Endothelial cell of umbilical vein (primary cell): ENCODE results near the gene TCF21. TPM values are rescaled to one million over a fixed set of nuclear protein-coding genes. Genes with fewer than 3 reads are reported as not detected.

Experiments
- Bru-seq: library from RNA; stranded (reverse); fragments of 400-500 nt; gene quantifications from one replicate; lab custom pipeline; 2021; lab: Mats Ljungman, UMichigan
- BruChase-seq, 2 experiments: library from RNA; stranded (reverse); fragments of 400-500 nt; gene quantifications; one replicate each; lab custom pipeline; 2021; lab: Mats Ljungman, UMichigan
- BruUV-seq: library from RNA; stranded (reverse); fragments of 400-500 nt; replicated peaks from 2 replicates; lab custom pipeline; 2021; lab: Mats Ljungman, UMichigan
- CTCF ChIA-PET: fragments of 300-600, 350-600 bp; sonication (Branson Sonifier 250); formaldehyde crosslinking; loops from one replicate; lab custom pipeline; 2021; ENCODE audit warnings: antibody characterized with exemption, inconsistent platforms; lab: Charles Lee
- POLR2A ChIA-PET: fragments of 300-600, 350-600 bp; sonication (Branson Sonifier 250); formaldehyde crosslinking; loops from one replicate; lab custom pipeline; 2021; ENCODE audit warnings: antibody characterized with exemption, inconsistent platforms; lab: Charles Lee
- DNase-seq: peaks from one replicate; pipeline ENCODE4 v3.0.0-alpha.2; 2011; ENCODE audit warnings: low read depth, low spot score
- FAIRE-seq: peaks from 2 replicates; lab custom pipeline; 2011; peaks lifted over from hg19 to GRCh38; lab: Jason Lieb, UNC
- H2AFZ ChIP-seq: 2 replicates; pipeline ENCODE4 v1.6.0; 2012; ENCODE audit warnings: low read depth, low read length, control low read depth, inconsistent platforms
- H3K27ac ChIP-seq: 2 replicates; pipeline ENCODE4 v1.5.1; 2011; ENCODE audit warnings: low read depth, mild to moderate bottlenecking, control low read depth, low read length, moderate library complexity; ENCODE audit not compliant: insufficient read depth
- H3K27me3 ChIP-seq, 2 experiments: 2 replicates each; pipeline versions ENCODE4 v1.6.0 to v1.6.1; 2011; ENCODE audit warnings: low read length in 2 of 2, mixed read lengths in 1 of 2; ENCODE audit not compliant: control insufficient read depth in 2 of 2, insufficient read depth in 2 of 2
- H3K36me3 ChIP-seq, 2 experiments: 2 replicates in 1 of 2; 3 replicates in 1 of 2; pipeline ENCODE4 v1.5.1; 2011; ENCODE audit warnings: low read length in 2 of 2, mild to moderate bottlenecking in 1 of 2, moderate library complexity in 1 of 2; ENCODE audit not compliant: control insufficient read depth in 2 of 2, insufficient read depth in 2 of 2; ENCODE audit errors: extremely low read depth in 1 of 2
- H3K4me1 ChIP-seq: 3 replicates; pipeline ENCODE4 v1.5.1; 2011; ENCODE audit warnings: mild to moderate bottlenecking, low read length; ENCODE audit not compliant: control insufficient read depth, insufficient read depth; ENCODE audit errors: extremely low read depth
- H3K4me2 ChIP-seq: 2 replicates; pipeline ENCODE4 v1.6.1; 2011; ENCODE audit warnings: low read length, control low read depth, mixed read lengths; ENCODE audit not compliant: insufficient read depth
- H3K4me3 ChIP-seq, 3 experiments: fragments of 200-600 bp in 1 of 3; sonication (generic), shearing (Covaris generic) in 1 of 3; replicated peaks in 1 of 3; 2 replicates each; pipeline ENCODE4 v1.5.1; 2011 to 2016; ENCODE audit warnings: control low read depth in 3 of 3, low read length in 3 of 3, mild to moderate bottlenecking in 2 of 3, inconsistent platforms in 1 of 3, low read depth in 1 of 3, moderate library complexity in 1 of 3; ENCODE audit not compliant: insufficient read depth in 1 of 3
- H3K79me2 ChIP-seq: 2 replicates; pipeline ENCODE4 v1.6.0; 2012; ENCODE audit warnings: low read length, inconsistent platforms; ENCODE audit not compliant: control insufficient read depth, insufficient read depth
- H3K9ac ChIP-seq: replicated peaks from 2 replicates; pipeline ENCODE3; 2011; ENCODE audit warnings: low read length, control low read depth; ENCODE audit not compliant: insufficient read depth; ENCODE audit errors: extremely low read depth
- H3K9me1 ChIP-seq: replicated peaks from 3 replicates; pipeline ENCODE4 v1.6.0; 2011; ENCODE audit warnings: mild to moderate bottlenecking, low read length; ENCODE audit not compliant: control insufficient read depth, insufficient read depth; ENCODE audit errors: extremely low read depth
- H3K9me3 ChIP-seq: replicated peaks from 2 replicates; pipeline ENCODE4 v1.5.1; 2012; ENCODE audit warnings: low read length, inconsistent platforms; ENCODE audit not compliant: control insufficient read depth, insufficient read depth
- H4K20me1 ChIP-seq: replicated peaks from 2 replicates; pipeline ENCODE3; 2011; ENCODE audit warnings: mild to moderate bottlenecking, low read length; ENCODE audit not compliant: control insufficient read depth, insufficient read depth; ENCODE audit errors: extremely low read depth
- CTCF ChIP-seq, 2 donors: IDR thresholded peaks; 1 replicate in 1 of 2; 2 replicates in 1 of 2; pipeline ENCODE4 v1.5.1; 2011; ENCODE audit warnings: low read length in 2 of 2, mild to moderate bottlenecking in 2 of 2, moderate library complexity in 2 of 2, control low read depth in 1 of 2, inconsistent platforms in 1 of 2, low read depth in 1 of 2; ENCODE audit not compliant: insufficient read depth in 1 of 2; ENCODE audit errors: extremely low read depth in 1 of 2
- EZH2 ChIP-seq: IDR thresholded peaks from 2 replicates; pipeline ENCODE4 v1.6.1; 2012; ENCODE audit warnings: borderline replicate concordance, low read depth, mild to moderate bottlenecking, moderate library complexity, low read length, inconsistent platforms; ENCODE audit not compliant: severe bottlenecking
- FOS ChIP-seq: IDR thresholded peaks from 2 replicates; pipeline ENCODE4 v1.6.1; 2011; ENCODE audit warnings: mild to moderate bottlenecking, low read length, moderate library complexity, borderline replicate concordance; ENCODE audit not compliant: insufficient read depth
- GATA2 ChIP-seq: IDR thresholded peaks from 2 replicates; pipeline ENCODE4 v1.7.0; 2011; ENCODE audit warnings: low read depth, mild to moderate bottlenecking, moderate library complexity, mixed read lengths, low read length; ENCODE audit not compliant: insufficient read length, insufficient read depth
- JUN ChIP-seq: IDR thresholded peaks from 2 replicates; pipeline ENCODE4 v1.6.1; 2011; ENCODE audit warnings: borderline replicate concordance, low read depth; ENCODE audit not compliant: insufficient read length, insufficient read depth
- MAX ChIP-seq: IDR thresholded peaks from 2 replicates; pipeline ENCODE4 v1.6.1; 2011; ENCODE audit not compliant: insufficient read depth, insufficient read length
- MYC ChIP-seq: IDR thresholded peaks from one replicate; pipeline ENCODE4 v1.6.1; 2011; ENCODE audit warnings: mild to moderate bottlenecking, low read depth, low read length
- POLR2A ChIP-seq: IDR thresholded peaks from 2 replicates; pipeline ENCODE4 v1.6.1; 2012; ENCODE audit warnings: low read depth, mild to moderate bottlenecking, control low read depth, low read length
- POLR2AphosphoS5 ChIP-seq: IDR thresholded peaks from 2 replicates; pipeline ENCODE4 v1.6.1; 2012; ENCODE audit warnings: low read depth, mild to moderate bottlenecking, control low read depth, low read length, moderate library complexity; ENCODE audit not compliant: insufficient read depth
- dilution Hi-C: fragments of 300-500 bp; cut with MboI; formaldehyde crosslinking; loops from one replicate; pipeline ENCODE4 v1.15.0; 2019; ENCODE audit warnings: low sequenced_read_pairs; ENCODE audit not compliant: extremely low pct_ligation_motif_present
- intact Hi-C: fragments of 100-400 bp; cut with micrococcal nuclease; formaldehyde crosslinking; loops from one replicate; pipeline ENCODE4 v1.10.0; 2022
- long read RNA-seq: library from polyadenylated mRNA; stranded (forward); transcript quantifications from one replicate; pipeline ENCODE4 v2.0.0, GENCODE V29; 2021
- polyA minus RNA-seq, 3 experiments: library from RNA; depleted of rRNA, polyadenylated mRNA; stranded (reverse); fragments of >200 nt; gene quantifications; 1 replicate in 1 of 3; 2 replicates in 2 of 3; pipeline ENCODE4 v1.2.3, GENCODE V29; 2011
- polyA plus RNA-seq, 4 experiments: library from polyadenylated mRNA; depleted of rRNA in 3 of 4; stranded (reverse) in 3 of 4; unstranded in 1 of 4; fragments of >200 nt; gene quantifications; 2 replicates each; pipeline versions ENCODE4 v1.2.1 to v1.2.3, GENCODE V29; 2011 to 2012; ENCODE audit warnings: missing spikeins in 1 of 4
- total RNA-seq: library from RNA; stranded (reverse); gene quantifications from 2 replicates; pipeline ENCODE4 v1.2.3, GENCODE V29; 2021

The TCF21 gene
- total RNA-seq (not detected in 2 replicates), polyA plus RNA-seq (not detected in 2 replicates), polyA minus RNA-seq (not detected in 2 replicates), Bru-seq, nascent RNA (not detected), BruChase-seq, experiment 1, labeled RNA remaining after a 6-hour chase (not detected), BruChase-seq, experiment 2, labeled RNA remaining after a 2-hour chase (not detected)
- polyA plus RNA-seq (2011; cell fraction: cytosol; rRNA removed): not detected in 2 replicates
- polyA plus RNA-seq (2011; cell fraction: nucleus; rRNA removed): not detected in 2 replicates
- polyA plus RNA-seq (2012): not detected in 2 replicates
- polyA minus RNA-seq (2011; cell fraction: cytosol; rRNA and poly(A)+ RNA removed): not detected
- not detected in 2 replicates for polyA minus RNA-seq (2011; cell fraction: nucleus; rRNA and poly(A)+ RNA removed)
- long read RNA-seq: 0 reads

- no peak within 1 kb of the TSS for H2AFZ ChIP-seq
- peaks cover 60 to 91% of the 10 kb centered on the region in 2 experiments for H3K27me3 ChIP-seq
- CTCF ChIA-PET: interaction anchor here (0.7 to 1.4 kb wide), 2 partner anchors 28 kb away, joined by 3 read pairs; no protein-coding TSS in a partner anchor
These were observed at the start of gene TCF21 for GRCh38 chr6:133888929-133889556. TCF21 (plus strand) TSS chr6:133889113; CDS start chr6:133889398, 285 bp downstream.

More at GRCh38 chr6:133888929-133889556, at the start of gene TCF21:
- POLR2A ChIA-PET: no interaction called here
- no peaks in the 10 kb centered on the region for H3K9me3 ChIP-seq
- no peaks in the 10 kb centered on the region for H3K79me2 ChIP-seq
- DNase-seq: no peak
- no peak for FAIRE-seq
- no peaks in the 10 kb centered on the region for H3K36me3 ChIP-seq
- no peak within 1 kb of the TSS for H3K9ac ChIP-seq
- dilution Hi-C loops (no loop called here), intact Hi-C loops (no loop called here)
- no peak within 1 kb of the TSS for H3K4me3 ChIP-seq
- H3K9me1 ChIP-seq: no peaks in the 10 kb centered on the region
- TF ChIP-seq CTCF (IDR thresholded peaks at IDR 0.05; ENCODE audit: extremely low read depth in 1 of 2, insufficient read depth in 1 of 2, low read depth in 1 of 2, low read length in 2 of 2) (no peak), POLR2AphosphoS5 (no peak), MAX (no peak), EZH2 (no peak), FOS (no peak), JUN (no peak), MYC (no peak), GATA2 (no peak), POLR2A (no peak)
- H3K4me2 ChIP-seq: no peak within 1 kb of the TSS
- no peaks in the 10 kb centered on the region for H3K4me1 ChIP-seq
- no peaks in the 10 kb centered on the region for H4K20me1 ChIP-seq
- no peak within 1 kb of the TSS for H3K27ac ChIP-seq
- no TSS peak for BruUV-seq
